Measurements from ENCODE around the gene PFKP.

DNA sequence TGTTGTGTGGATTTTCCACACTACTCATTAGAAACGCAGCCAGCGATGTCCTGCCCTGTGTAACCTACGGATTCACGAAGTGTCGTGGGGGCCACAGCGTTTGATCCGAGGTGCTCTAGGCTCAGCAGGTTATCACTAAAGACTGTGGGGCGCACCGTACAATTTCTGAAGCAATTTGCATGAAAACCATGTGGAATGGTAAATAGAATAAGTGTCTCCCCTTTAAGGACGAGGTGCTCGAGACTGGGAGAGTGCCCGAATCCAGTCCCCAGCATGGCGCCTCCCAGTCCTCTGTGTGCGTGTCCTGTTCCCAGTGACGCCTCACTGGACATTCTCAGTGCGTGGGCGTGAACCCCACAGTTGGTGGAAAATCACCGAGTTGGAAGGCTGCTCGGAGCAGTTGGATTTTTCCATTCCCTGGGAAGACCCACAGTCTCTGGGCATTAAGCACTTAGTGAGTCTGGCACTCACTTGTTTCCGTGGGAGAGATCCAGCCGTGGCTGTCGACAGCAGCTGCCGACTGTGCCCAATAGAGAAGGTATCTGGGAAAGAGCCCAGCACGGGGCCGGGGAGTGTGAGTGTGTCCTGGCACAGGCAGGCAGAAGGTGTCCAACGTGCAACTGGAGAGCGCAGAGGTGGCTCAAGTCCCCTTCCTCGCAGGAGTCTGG lies 37.0 kb downstream of the PFKP start:
- no peak for TF ChIP-seq EP300 (IDR thresholded peaks at IDR 0.05; ENCODE audit: low read depth)
- no peak for TF ChIP-seq POLR2AphosphoS5 (IDR thresholded peaks at IDR 0.05)
